GM21526 (cell line): ENCODE results near the gene STXBP3.
"Not testable (repeated sequence)": the region's sequence is repeated elsewhere in the genome, so short reads cannot be mapped to it uniquely, and the experiment has no call there.

Experiments
- ATAC-seq: cut with Tn5 transposase; IDR thresholded peaks from one replicate; pipeline ENCODE4 v1.9.1; 2021; ENCODE audit warnings: moderate library complexity; ENCODE audit not compliant: unreplicated experiment, low FRiP score

The STXBP3 gene

DNA sequence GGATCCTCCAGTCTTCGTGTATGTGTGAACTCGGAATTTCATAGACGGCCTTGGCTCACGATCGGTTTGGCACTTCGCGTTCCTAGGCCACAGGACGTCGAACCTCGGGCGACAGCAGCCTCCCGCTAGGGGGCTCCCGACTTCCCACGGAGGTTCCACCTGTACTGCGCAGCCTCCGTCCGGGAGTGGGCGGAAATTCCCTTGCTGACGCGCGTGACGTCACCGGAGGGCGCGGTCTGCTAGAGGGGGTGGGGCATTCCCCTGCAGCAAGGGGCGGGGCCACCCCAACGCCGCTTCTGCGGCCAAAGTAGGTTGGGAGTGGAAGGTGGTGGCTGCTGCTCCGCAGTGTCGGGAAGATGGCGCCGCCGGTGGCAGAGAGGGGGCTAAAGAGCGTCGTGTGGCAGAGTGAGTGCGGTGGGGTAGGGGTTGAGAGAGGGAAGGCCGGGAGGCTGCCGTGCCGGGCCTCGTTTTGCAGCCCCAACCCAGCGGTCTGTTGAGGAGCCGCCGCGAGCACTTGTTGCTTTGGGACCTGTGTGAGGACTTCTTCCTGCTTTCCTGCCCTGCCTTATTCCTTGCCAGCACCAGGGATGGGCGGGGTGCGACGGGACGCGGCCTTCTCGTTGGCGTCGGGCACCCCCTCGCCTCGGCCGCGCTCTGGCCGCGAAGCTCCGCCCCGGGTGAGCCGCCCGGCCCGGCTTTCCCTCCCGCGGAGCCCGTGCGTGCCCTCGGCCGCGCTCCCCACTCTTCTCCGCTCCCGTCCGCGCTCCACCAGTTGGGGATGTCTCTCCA lies at the start of gene STXBP3:
Gene STXBP3, plus strand, starts transcription at position 293 of the 789 bp plus-strand sequence. Its CDS starts 64 bp downstream, at position 357.
- peak; percentile 85 for ATAC-seq

DNA sequence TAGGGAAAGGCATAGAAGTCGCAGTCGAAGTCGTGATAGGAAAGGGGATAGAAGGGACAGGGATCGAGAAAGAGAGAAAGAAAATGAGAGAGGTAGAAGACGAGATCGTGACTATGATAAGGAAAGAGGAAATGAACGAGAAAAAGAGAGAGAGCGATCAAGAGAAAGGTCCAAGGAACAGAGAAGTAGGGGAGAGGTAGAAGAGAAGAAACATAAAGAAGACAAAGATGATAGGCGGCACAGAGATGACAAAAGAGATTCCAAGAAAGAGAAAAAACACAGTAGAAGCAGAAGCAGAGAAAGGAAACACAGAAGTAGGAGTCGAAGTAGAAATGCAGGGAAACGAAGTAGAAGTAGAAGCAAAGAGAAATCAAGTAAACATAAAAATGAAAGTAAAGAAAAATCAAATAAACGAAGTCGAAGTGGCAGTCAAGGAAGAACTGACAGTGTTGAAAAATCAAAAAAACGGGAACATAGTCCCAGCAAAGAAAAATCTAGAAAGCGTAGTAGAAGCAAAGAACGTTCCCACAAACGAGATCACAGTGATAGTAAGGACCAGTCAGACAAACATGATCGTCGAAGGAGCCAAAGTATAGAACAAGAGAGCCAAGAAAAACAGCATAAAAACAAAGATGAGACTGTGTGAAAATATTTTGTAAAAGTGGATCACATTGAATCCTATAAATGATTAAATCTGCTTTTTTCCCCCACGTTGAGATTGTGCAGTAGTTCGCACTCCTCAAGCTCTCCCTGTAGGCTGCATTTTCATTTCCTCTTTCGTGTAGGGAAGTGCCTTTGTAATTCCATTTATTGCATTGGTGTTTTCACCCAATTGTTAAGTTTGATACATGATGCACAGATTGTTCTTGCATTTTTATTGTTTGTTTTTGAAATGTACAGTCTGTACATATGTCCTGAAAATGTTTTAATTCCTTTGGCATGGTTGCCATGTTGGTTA lies 46.8 kb upstream of the STXBP3 start:
- no peak for ATAC-seq

GRCh38 chr1:108701176-108701849 lies 45.2 kb upstream of the STXBP3 start:
- ATAC-seq, result no peak

DNA sequence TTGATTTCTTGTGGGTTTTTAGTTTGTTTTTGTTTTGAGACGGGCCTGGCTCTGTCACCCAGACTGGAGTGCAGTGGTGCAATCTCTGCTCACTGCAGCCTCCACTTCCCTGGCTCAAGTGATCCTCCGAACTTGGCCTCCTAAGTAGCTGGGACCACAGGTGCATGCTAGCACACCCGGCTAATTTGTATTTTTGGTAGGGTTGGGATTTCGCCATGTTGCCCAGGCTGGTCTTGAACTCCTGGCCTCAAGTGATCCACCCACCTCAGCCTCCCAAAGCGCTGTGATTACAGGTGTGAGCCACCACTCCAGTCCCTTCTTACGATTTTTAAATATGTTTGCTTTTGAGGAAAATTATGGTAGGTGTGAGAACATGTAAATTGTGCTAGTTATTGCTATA lies 44.4 kb upstream of the STXBP3 start:
- ATAC-seq, result not testable (repeated sequence)

DNA sequence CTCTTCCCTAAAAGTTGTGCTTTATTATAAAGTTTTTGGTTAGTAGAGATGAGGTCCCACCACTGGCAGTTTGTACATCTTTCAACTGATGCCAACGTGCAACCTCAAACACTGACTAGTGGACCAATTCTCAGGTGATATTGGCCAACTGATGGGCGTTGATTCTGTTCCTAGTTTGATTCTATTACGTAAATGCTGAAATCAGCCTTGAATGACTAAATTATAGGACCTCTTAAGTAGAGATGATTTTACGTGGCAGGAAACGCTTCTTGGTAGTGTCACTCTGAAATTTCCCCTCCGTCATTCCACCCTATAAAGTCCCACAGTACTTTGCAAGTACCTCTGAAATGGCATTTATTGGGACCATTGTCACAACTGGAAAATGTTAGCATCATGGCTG lies 42.5 kb upstream of the STXBP3 start:
- no peak for ATAC-seq

DNA sequence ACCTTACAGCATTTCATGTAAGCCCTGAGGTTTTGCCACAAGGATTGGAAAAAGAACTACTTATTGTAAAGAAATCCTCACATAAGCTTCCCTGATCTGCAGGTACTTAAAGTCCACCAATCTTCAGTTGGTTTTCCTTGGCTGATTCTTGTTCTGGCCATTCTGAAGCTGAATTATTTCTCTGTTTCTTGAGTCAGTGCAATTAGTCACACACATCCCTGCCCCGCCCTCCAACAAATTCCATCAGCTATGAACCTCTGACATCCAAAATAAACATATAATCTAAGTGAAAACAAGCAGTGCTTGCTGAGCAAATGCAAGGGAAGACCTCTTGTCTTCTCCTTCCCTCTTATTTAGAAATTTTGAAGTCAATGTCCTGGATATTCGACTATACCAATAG lies 42.0 kb upstream of the STXBP3 start:
- no peak for ATAC-seq

GRCh38 chr1:108706643-108707042 lies 39.8 kb upstream of the STXBP3 start:
- no peak for ATAC-seq

DNA sequence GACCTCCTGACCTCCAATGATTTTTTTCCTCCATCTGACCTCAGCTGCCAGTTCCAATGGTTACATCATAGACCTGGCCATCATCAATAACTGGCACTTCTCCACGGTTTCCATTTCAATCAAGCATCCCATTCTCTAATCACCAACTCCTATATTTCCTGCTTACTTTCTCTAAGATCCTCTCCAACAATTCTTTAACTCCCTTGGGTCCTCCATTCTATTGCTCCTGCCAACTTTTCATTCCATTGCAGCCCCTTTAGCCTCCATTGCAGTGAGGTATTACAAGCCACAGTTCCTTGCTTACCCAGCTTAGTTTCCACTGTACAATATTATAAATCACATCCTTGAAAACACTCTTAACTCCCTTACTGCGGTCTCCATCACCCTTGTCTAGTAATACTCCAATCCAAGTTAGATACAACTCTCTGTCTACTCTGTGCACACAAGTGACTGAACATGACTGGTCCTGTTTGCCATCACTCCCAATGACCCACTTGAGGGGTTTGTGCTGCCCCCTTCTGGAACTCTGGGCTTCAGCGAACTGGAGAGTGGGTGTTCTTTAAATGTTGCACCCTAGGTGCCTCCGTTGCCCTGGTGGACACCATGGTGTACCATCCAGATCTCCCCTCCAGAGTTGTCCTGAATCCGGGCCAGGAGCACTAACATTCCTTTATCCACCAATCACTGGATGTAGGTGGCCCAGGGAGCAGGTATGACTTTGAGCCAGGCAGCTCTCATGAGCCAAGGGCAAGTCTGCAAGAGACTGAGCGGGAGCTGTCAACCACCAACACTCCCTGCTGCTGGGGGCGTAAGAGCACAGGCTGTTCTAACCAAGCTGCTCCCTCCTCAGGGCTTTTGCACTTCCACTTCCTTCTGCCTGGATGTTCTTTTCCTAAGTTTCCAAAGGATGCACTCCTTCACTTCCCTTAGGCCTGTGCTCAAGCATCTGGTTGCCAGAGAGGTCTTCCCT lies 37.5 kb upstream of the STXBP3 start:
- ATAC-seq, result no peak

- ATAC-seq, result no peak
These were observed 33.8 kb upstream of the STXBP3 start, which contains the start of gene FNDC7 for GRCh38 chr1:108712606-108713150. Gene FNDC7, plus strand, starts transcription at chr1:108712908. Its CDS starts 26 bp downstream, at chr1:108712934.

- ATAC-seq, result no peak
These were observed 30.5 kb upstream of the STXBP3 start for GRCh38 chr1:108715932-108716331.

DNA sequence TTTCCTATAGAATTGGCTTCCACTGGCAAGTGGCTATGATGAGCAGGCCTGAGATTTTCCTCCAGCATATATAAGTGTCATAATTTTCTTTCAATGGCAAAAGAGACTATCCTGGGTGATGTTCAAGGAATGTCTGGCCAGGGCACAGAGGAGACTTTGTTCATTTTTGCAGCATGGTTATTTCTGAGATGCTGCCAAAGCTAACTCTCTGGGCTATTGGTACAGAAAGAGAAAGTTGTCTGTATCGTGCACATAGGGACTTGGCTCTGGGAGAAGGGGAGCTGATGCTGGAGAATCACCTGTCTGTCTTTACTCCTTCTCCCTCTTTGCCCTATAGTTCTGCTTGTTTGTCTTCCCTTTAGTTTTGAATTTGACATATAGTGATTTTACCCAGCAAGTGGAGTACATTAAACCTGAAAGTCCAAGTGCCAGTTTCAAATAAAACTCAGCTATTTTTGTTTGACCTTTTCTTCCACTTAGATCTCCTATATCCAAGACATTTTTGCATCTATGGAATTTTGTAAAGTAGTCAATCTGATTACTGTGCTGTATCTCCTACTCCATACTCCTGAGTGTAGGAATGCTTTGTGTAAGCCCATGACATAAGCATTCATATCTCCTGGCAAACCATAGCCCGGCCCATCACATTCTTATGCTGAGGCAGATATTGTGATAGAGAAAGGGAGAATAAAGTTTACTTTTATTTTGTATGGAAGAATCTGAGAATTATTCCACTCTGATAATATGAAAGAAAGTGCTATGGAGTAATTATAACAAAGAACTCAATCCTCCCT lies 29.8 kb upstream of the STXBP3 start:
- no peak for ATAC-seq

DNA sequence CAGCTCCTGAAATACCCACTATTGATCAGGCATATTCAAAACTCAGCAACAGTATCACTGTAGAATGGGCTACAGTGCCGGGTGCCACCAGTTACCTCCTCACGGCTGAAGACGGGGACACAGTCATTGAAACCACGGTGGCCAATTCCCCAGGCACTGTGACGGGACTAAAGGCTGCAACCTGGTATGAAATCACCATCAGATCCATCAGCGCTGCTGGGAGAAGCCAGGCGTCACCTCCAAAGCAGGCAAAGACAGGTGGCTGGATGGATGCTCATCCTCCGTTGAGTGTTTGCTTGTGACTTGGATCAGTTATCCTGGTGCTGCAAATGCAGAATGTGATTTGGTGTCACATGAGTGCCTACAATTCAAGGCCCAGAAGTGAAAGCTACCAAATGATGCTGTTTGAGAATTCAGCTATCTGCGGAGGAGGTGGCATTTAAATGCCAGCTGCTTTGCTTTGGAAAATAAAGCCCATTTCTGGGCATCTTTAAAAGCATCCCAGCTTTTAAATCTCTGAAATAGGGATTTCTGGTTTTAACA lies 28.6 kb upstream of the STXBP3 start:
- no peak for ATAC-seq

DNA sequence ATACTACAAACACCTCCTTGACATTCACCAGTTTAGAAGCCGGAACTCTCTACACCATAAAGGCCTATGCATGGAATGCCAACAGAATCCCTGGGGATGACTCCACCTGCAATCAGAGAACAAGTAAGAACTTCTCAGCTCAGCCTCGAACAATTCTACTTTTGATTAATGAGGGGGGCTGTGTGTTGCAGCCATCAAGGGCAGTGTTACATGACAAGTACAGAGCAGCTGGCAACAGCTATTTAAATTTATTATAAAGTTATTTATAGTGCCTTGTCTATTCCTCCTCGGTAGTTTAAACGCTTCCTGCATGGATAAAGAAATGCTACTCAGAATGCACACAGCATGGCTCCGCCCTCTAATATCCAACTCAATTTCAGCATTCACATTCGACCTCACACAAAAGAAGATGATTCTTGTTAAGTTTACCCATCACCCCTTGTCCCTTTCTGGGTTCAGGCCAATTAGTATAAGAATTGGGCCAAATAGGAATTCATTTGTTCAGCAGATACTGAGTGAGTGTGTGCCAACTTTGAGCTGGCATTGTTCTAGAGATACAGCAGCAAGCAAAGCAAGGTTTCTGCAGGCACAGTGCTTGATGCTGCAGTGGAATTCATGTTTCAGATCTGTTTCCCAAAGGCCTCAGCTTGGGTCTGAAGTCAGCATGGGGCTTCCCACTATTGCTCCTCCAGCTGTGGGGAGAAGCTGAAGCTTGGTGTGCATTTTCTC lies 27.4 kb upstream of the STXBP3 start:
- no peak for ATAC-seq

DNA sequence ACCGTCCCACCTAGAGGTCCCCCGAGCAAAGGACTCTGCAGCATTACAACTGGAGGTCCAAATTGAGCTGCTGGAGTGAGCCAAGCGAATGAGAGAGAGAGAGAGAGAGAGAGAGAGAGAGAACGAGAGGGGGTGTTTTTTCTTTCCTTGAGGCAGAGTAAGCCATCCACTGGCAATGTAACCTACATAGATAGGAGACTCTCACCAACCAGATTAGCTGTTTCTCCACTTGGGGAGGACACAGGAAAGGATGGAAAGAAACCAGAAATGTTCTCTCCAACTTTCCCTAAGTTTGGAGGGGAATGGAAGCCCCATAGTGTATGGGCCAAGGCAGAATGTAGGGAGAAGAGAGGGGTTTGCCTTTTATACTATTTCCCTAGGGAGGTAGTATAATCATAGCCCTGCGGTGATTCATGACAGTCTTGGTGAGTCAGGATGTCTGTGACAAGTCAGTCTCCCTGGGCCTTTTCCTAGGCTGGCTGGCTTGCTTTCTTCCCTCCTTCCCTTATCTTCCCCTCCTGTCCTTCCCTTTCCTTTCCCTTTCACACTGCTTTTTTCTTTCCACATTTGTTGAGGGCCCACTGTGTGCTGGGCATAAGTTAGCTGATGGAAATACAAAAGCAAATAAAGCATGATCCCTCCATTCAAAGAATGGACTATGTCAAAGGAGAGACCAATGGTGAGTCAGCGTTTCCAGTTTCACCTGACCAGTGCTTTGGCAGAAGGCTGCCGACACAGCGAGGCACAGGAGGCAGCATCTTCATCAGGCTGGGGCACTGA lies 26.6 kb upstream of the STXBP3 start:
- no peak for ATAC-seq

GRCh38 chr1:108722292-108722691 lies 24.2 kb upstream of the STXBP3 start:
- ATAC-seq, result no peak

GRCh38 chr1:108725906-108726305 lies 20.6 kb upstream of the STXBP3 start:
- ATAC-seq, result no peak
